ENCODE data around the gene GPRC5C. TPM values are rescaled to one million over a fixed set of nuclear protein-coding genes. Genes with fewer than 3 reads are reported as not detected.

Gene GPRC5C
- total and polyA plus RNA-seq, 2 of the 8 experiments (the other 6 are each of a cell fraction or from before 2014, with no cell fraction given): 18.3 to 55.8 TPM

GRCh38 chr17:74452033-74452840 lies 20.3 kb downstream of the GPRC5C start:
- peak overlapping the region; percentile 38 for H4K91ac ChIP-seq (replicated peaks; ENCODE audit: insufficient read length, low read length)
- H2AK5ac ChIP-seq (ENCODE audit: low read depth, low read length): no peak overlapping the region
- no peak overlapping the region for H3K14ac ChIP-seq (ENCODE audit: insufficient read length)
- no peaks in the 10 kb centered on the region for H3K9me3 ChIP-seq (ENCODE audit: insufficient read depth in 2 of 2, low read depth in 1 of 2, low read length in 1 of 2)
- peaks cover 3 to 35% (median 28%) of the 10 kb centered on the region in 4 experiments for H3K4me1 ChIP-seq (replicated peaks in 1 of 4; ENCODE audit: control insufficient read depth in 3 of 4, insufficient read depth in 4 of 4, low read length in 3 of 4)
- no peak overlapping the region for H2BK20ac ChIP-seq (ENCODE audit: low read length)
- peaks cover 2 to 4% of the 10 kb centered on the region in 2 experiments for H4K20me1 ChIP-seq (replicated peaks in 1 of 2; ENCODE audit: control insufficient read depth in 1 of 2, insufficient read depth in 2 of 2, low read length in 2 of 2)
- H2BK12ac ChIP-seq (ENCODE audit: low read depth, low read length): peak overlapping the region; percentile 11; the same call in 1 of the 2 replicates
- H3K27ac ChIP-seq (ENCODE audit: low read depth, low read length): no peak overlapping the region
- no peak overlapping the region for H3K4me3 ChIP-seq (ENCODE audit: extremely low read depth in 1 of 4, insufficient read depth in 2 of 4, low read depth in 3 of 4, low read length in 4 of 4)
- H4K5ac ChIP-seq (ENCODE audit: insufficient read length, low read depth, low read length): no peak overlapping the region
- H3K56ac ChIP-seq (replicated peaks; ENCODE audit: insufficient read length, low read depth, low read length): no peak overlapping the region
- H2BK15ac ChIP-seq (ENCODE audit: low read length): peak overlapping the region; percentile 81; the same call in 1 of the 2 replicates
- H3K36me3 ChIP-seq (ENCODE audit: control insufficient read depth in 2 of 4, insufficient read depth in 4 of 4, low read length in 3 of 4): no peaks in the 10 kb centered on the region
- H3K9ac ChIP-seq (replicated peaks in 1 of 4; ENCODE audit: extremely low read depth in 1 of 4, low read depth in 3 of 4, low read length in 3 of 4): no peak overlapping the region
- FAIRE-seq (no peak), DNase-seq (ENCODE audit: low read depth in 1 of 2, low spot score in 2 of 2) (no peak)
- H3K27me3 ChIP-seq (replicated peaks in 1 of 4; ENCODE audit: control insufficient read depth in 3 of 4, extremely low read depth in 1 of 4, insufficient read depth in 3 of 4, low read length in 3 of 4): peaks cover 0 to 16% (median 11%) of the 10 kb centered on the region in 4 experiments; a peak in 6 of 7 replicates
- peaks cover 11% of the 10 kb centered on the region; the same call in 1 of the 2 replicates for H3K23me2 ChIP-seq (ENCODE audit: low read depth, low read length)
- H2AFZ ChIP-seq (ENCODE audit: low read length): no peak overlapping the region
- H3K79me2 ChIP-seq (ENCODE audit: control insufficient read depth in 1 of 2, insufficient read depth in 2 of 2, low read length in 2 of 2): no peaks in the 10 kb centered on the region
- ChIA-PET POLR2A (ENCODE audit: partially characterized antibody) (interaction anchor here (0.6 to 2.5 kb wide), 8 partner anchors 8 to 86 kb away, joined by 3 to 8 read pairs (median 3); no protein-coding TSS in a partner anchor), CTCF (ENCODE audit: partially characterized antibody) (interaction anchor here (0.7 to 8.2 kb wide), 8 partner anchors 8 to 122 kb away, joined by 3 to 93 read pairs (median 4); no protein-coding TSS in a partner anchor)
- 65% methylated on average over 16 of the region's 16 CpGs; no CpG with 5 or more reads in 1 of the 2 experiments for WGBS, 2 experiments (ENCODE audit: extremely low coverage in 1 of 2, insufficient coverage in 1 of 2, insufficient read length in 1 of 2, insufficient replicate concordance in 2 of 2, low coverage in 1 of 2, low lambda C conversion rate in 2 of 2, missing lambda C conversion rate in 1 of 2)
- H3K18ac ChIP-seq (ENCODE audit: extremely low read depth, low read length): no peak overlapping the region; the same call in 1 of the 2 replicates
- no peak overlapping the region for H3K4ac ChIP-seq (replicated peaks; ENCODE audit: insufficient read length, low read depth, low read length)
- H3K4me2 ChIP-seq (ENCODE audit: insufficient read depth in 1 of 2, low read depth in 2 of 2, low read length in 2 of 2): peak overlapping the region; percentile 38 to 84
- 0 out of 4 replicates have a peak, but pooled peaks of 1 of the 2 experiments have one; percentile 39 for TF ChIP-seq HDAC2 (IDR thresholded peaks at IDR 0.05; ENCODE audit: borderline replicate concordance in 1 of 2, low read depth in 2 of 2, low read length in 2 of 2)
- no peak for TF ChIP-seq POLR2AphosphoS5 (IDR thresholded peaks at IDR 0.05; ENCODE audit: low read depth, low read length)
- 0 out of 2 replicates have a peak, but pooled peaks have one; percentile 34 for TF ChIP-seq KDM1A (IDR thresholded peaks at IDR 0.05; ENCODE audit: borderline replicate concordance, low read length)
- H3K79me1 ChIP-seq (ENCODE audit: low read depth, low read length): no peaks in the 10 kb centered on the region
- H2BK120ac ChIP-seq (replicated peaks; ENCODE audit: low read depth, low read length): no peak overlapping the region
- H4K8ac ChIP-seq (ENCODE audit: extremely low read depth, insufficient read depth, low read length): no peak overlapping the region; the same call in 1 of the 2 replicates
- no peak overlapping the region for H3K23ac ChIP-seq (ENCODE audit: insufficient read length)
- H2BK5ac ChIP-seq (ENCODE audit: low read depth, low read length): no peak overlapping the region
